HAP-1 (cell line): Measurements from ENCODE around the gene AKAP6.
A peak's percentile ranks its signal among the peaks of the same experiment; 100 is the strongest.

ENCODE experiments used
- DNase-seq, 2 experiments: peaks; one replicate each; pipeline ENCODE4 v3.0.0-alpha.2; 2016 to 2020; ENCODE audit warnings: low spot score in 2 of 2
- H3K27me3 ChIP-seq: fragments of 250-450 bp; sonication (Bioruptor Pico); 2 replicates; pipeline ENCODE4 v1.5.1; 2020; ENCODE audit warnings: low read depth, mild to moderate bottlenecking, moderate library complexity
- H3K36me3 ChIP-seq: fragments of 250-450 bp; sonication (Bioruptor Pico); replicated peaks from 2 replicates; pipeline ENCODE4 v1.5.1; 2020; ENCODE audit warnings: mild to moderate bottlenecking
- H3K4me1 ChIP-seq: fragments of 250-450 bp; sonication (Bioruptor Pico); 2 replicates; pipeline ENCODE4 v1.5.1; 2020; ENCODE audit warnings: mild to moderate bottlenecking
- H3K4me3 ChIP-seq: fragments of 250-450 bp; sonication (Bioruptor Pico); 2 replicates; pipeline ENCODE4 v1.5.1; 2020; ENCODE audit warnings: mild to moderate bottlenecking, moderate library complexity
- H3K9me3 ChIP-seq: fragments of 250-450 bp; sonication (Bioruptor Pico); 2 replicates; pipeline ENCODE4 v1.5.1; 2020; ENCODE audit warnings: mild to moderate bottlenecking, moderate library complexity
- in situ Hi-C: fragments of 300-500 bp; cut with MboI; formaldehyde crosslinking; loops from 3 replicates; pipeline ENCODE4 v1.14.3; 2020; ENCODE audit warnings: low sequenced_read_pairs, inconsistent platforms, mixed read lengths

The AKAP6 gene

DNA sequence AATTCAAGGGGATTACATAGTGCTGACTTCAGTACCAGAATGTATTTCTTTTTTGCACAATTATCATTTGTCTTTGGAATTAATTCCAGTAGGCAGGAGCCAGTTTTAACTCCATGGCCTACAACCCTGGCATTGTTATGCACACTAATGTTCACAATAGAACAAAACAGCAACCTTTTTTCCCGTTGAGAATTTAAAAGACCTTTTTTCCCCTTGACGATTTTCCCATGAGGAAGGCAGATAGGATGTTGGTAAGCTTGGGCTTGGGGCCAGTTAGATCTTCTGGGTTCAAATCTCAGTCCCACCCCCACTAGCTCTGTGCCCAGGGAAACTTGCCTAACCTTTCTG lies 13.7 kb downstream of the AKAP6 start:
- H3K27me3 ChIP-seq: no peaks in the 10 kb centered on the region
- H3K4me3 ChIP-seq: no peak overlapping the region
- H3K4me1 ChIP-seq: peaks cover 15% of the 10 kb centered on the region
- no peaks in the 10 kb centered on the region for H3K9me3 ChIP-seq
- peak; percentile 57 to 96 for DNase-seq
- in situ Hi-C loops: no loop called here
- no peaks in the 10 kb centered on the region for H3K36me3 ChIP-seq

GRCh38 chr14:32343926-32344430 lies 14.9 kb downstream of the AKAP6 start:
- DNase-seq: no peak
- in situ Hi-C loops: no loop called here

GRCh38 chr14:32345311-32345791 lies 16.3 kb downstream of the AKAP6 start:
- no peaks in the 10 kb centered on the region for H3K27me3 ChIP-seq
- H3K4me3 ChIP-seq: no peak overlapping the region
- in situ Hi-C loops: no loop called here
- no peaks in the 10 kb centered on the region for H3K36me3 ChIP-seq
- H3K9me3 ChIP-seq: no peaks in the 10 kb centered on the region
- peaks cover 15% of the 10 kb centered on the region for H3K4me1 ChIP-seq
- no peak for DNase-seq

More at GRCh38 chr14:32343926-32344430, 14.9 kb downstream of the AKAP6 start:
- Histone ChIP-seq H3K27me3 (no peaks in the 10 kb centered on the region), H3K36me3 (no peaks in the 10 kb centered on the region), H3K4me3 (no peak overlapping the region), H3K4me1 (peaks cover 15% of the 10 kb centered on the region), H3K9me3 (no peaks in the 10 kb centered on the region)

- H3K4me3 ChIP-seq: no peak overlapping the region
- H3K27me3 ChIP-seq: no peaks in the 10 kb centered on the region
- H3K36me3 ChIP-seq: no peaks in the 10 kb centered on the region
- no peaks in the 10 kb centered on the region for H3K4me1 ChIP-seq
- no peaks in the 10 kb centered on the region for H3K9me3 ChIP-seq
- DNase-seq: no peak
- in situ Hi-C loops: no loop called here
Measured at GRCh38 chr14:32349322-32349721, 20.2 kb downstream of the AKAP6 start.

DNA sequence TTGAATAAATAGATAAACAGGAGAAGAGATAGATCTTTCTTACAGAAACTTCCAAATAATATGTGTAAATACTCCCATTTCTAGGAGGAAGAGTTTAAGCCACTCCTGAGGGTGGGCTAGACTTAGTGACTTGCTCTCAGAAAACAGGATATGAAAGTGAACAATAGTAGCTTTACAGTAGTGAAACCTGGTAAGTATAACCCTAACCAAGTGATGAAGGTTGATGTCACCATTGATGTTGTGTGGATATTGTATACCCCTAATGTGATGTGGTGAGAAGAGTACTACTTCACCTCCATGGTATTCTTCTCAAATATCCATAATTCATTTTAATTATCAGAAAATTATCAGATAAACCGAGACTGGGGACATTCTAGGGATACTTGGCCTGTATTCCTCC lies 20.9 kb downstream of the AKAP6 start:
- H3K4me3 ChIP-seq: no peak overlapping the region
- in situ Hi-C loops: no loop called here
- no peaks in the 10 kb centered on the region for H3K4me1 ChIP-seq
- DNase-seq: no peak
- H3K9me3 ChIP-seq: no peaks in the 10 kb centered on the region
- no peaks in the 10 kb centered on the region for H3K36me3 ChIP-seq
- no peaks in the 10 kb centered on the region for H3K27me3 ChIP-seq

GRCh38 chr14:32352631-32353030 lies 23.5 kb downstream of the AKAP6 start:
- Histone ChIP-seq H3K36me3 (no peaks in the 10 kb centered on the region), H3K4me1 (no peaks in the 10 kb centered on the region), H3K9me3 (no peaks in the 10 kb centered on the region), H3K27me3 (no peaks in the 10 kb centered on the region), H3K4me3 (no peak overlapping the region)
- in situ Hi-C loops: no loop called here
- no peak for DNase-seq

DNA sequence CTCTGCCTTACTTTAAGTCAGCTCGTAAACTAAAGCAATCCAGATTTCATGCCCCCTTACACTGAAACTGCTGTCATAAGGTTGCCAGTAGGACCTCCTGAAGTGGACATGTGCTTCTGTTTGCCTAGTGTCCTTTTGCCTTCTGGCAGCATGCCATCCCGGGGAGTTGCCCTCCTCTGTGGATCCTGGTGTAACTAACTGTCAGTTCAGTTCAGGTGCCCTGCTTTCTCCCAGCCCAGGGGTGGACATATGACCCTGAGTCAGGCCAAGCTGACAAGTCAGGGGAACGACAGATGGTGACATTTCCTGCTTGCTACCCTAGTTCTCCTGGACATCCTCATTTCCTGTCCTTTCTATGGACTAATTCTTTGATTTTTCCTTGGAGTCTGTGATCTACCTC lies 25.6 kb downstream of the AKAP6 start:
- H3K9me3 ChIP-seq: no peaks in the 10 kb centered on the region
- no peaks in the 10 kb centered on the region for H3K36me3 ChIP-seq
- H3K27me3 ChIP-seq: no peaks in the 10 kb centered on the region
- no peak overlapping the region for H3K4me3 ChIP-seq
- peak in 1 of 2 experiments; percentile 20 for DNase-seq
- H3K4me1 ChIP-seq: no peaks in the 10 kb centered on the region
- in situ Hi-C loops: no loop called here

DNA sequence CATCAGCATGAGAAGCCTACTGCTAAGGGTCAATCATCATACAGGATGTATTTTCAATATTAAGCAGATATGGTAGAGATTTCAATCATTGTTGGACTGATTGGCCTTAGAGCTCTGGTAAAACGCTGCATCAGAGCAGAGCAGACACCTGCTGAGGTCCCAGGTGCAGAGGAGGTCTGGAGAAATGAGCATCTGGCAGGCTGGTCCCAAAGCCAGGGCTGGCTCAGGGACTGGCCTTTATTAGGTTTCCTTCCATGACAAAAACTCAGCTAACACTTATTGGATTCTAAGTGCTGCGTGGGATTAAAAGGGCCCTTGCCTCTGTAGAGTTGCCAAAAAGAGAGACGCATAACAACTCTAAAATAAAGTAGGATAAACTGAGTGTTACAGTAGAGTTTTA lies 29.7 kb downstream of the AKAP6 start:
- no peaks in the 10 kb centered on the region for H3K27me3 ChIP-seq
- H3K36me3 ChIP-seq: no peaks in the 10 kb centered on the region
- no peaks in the 10 kb centered on the region for H3K4me1 ChIP-seq
- in situ Hi-C loops: no loop called here
- H3K4me3 ChIP-seq: no peak overlapping the region
- no peaks in the 10 kb centered on the region for H3K9me3 ChIP-seq
- no peak for DNase-seq

DNA sequence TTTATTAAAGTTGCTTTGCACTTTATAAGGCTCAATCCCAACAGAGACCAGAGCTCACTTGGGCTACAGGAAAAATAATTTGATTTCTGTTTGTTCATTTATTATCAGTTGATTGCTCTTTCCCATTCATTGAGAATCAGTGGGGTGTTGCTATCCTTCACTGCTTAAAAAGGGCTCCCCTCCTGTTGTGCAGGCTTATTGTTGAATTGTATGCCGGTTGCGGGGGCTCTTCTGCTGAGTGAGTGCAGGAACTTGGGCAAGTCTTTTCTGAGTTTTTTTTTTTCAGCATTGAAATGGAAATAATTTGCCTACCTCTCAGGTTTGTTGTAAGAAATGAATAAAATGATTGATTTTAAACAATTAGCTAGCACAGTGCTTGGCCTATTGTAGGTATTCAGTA lies 32.6 kb downstream of the AKAP6 start:
- H3K4me1 ChIP-seq: no peaks in the 10 kb centered on the region
- in situ Hi-C loops: no loop called here
- DNase-seq: no peak
- H3K4me3 ChIP-seq: no peak overlapping the region
- no peaks in the 10 kb centered on the region for H3K27me3 ChIP-seq
- H3K9me3 ChIP-seq: no peaks in the 10 kb centered on the region
- H3K36me3 ChIP-seq: no peaks in the 10 kb centered on the region

GRCh38 chr14:32363761-32364160 lies 34.7 kb downstream of the AKAP6 start:
- no peaks in the 10 kb centered on the region for H3K9me3 ChIP-seq
- no peaks in the 10 kb centered on the region for H3K27me3 ChIP-seq
- no peak overlapping the region for H3K4me3 ChIP-seq
- H3K4me1 ChIP-seq: peaks cover 2% of the 10 kb centered on the region; the same call in 1 of the 2 replicates
- no peaks in the 10 kb centered on the region for H3K36me3 ChIP-seq
- no peak for DNase-seq
- in situ Hi-C loops: no loop called here

DNA sequence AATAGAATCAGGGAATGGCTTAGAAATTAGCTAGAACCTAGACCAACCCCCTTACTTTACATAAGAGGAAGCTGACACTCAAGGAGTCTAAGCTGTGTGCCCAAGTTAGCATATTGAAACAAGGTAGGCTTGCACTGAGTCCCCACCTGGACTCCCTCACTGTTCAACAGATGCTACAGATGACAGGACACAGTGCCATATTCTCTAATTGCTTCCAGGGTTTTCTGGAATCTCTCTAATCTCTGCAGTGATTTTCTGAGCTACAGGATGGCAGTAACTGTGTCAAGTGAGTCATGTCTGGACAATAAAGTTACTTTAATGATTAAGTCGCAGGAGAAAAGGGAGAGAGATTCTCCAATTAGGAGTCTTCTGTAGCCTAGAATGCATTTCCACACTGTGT lies 35.8 kb downstream of the AKAP6 start:
- Histone ChIP-seq H3K27me3 (no peaks in the 10 kb centered on the region), H3K4me3 (no peak overlapping the region), H3K36me3 (no peaks in the 10 kb centered on the region), H3K4me1 (peaks cover 2% of the 10 kb centered on the region; the same call in 1 of the 2 replicates), H3K9me3 (no peaks in the 10 kb centered on the region)
- in situ Hi-C loops: no loop called here
- DNase-seq: no peak

- no peak for DNase-seq
- Histone ChIP-seq H3K4me1 (peaks cover 2% of the 10 kb centered on the region; the same call in 1 of the 2 replicates), H3K9me3 (no peaks in the 10 kb centered on the region), H3K36me3 (no peaks in the 10 kb centered on the region), H3K4me3 (no peak overlapping the region), H3K27me3 (no peaks in the 10 kb centered on the region)
- in situ Hi-C loops: no loop called here
Measured at GRCh38 chr14:32366256-32366879, 37.3 kb downstream of the AKAP6 start.

GRCh38 chr14:32366986-32367385 lies 37.9 kb downstream of the AKAP6 start:
- no peaks in the 10 kb centered on the region for H3K36me3 ChIP-seq
- no peak overlapping the region for H3K4me3 ChIP-seq
- no peaks in the 10 kb centered on the region for H3K27me3 ChIP-seq
- no peaks in the 10 kb centered on the region for H3K9me3 ChIP-seq
- peak; percentile 24 to 39 for DNase-seq
- H3K4me1 ChIP-seq: peaks cover 2% of the 10 kb centered on the region; the same call in 1 of the 2 replicates
- in situ Hi-C loops: no loop called here

GRCh38 chr14:32367516-32367915 lies 38.4 kb downstream of the AKAP6 start:
- no peak for DNase-seq
- Histone ChIP-seq H3K4me1 (peaks cover 2% of the 10 kb centered on the region; the same call in 1 of the 2 replicates), H3K27me3 (no peaks in the 10 kb centered on the region), H3K4me3 (no peak overlapping the region), H3K9me3 (no peaks in the 10 kb centered on the region), H3K36me3 (no peaks in the 10 kb centered on the region)
- in situ Hi-C loops: no loop called here

- Histone ChIP-seq H3K4me3 (no peak overlapping the region), H3K27me3 (no peaks in the 10 kb centered on the region), H3K9me3 (no peaks in the 10 kb centered on the region), H3K4me1 (peaks cover 2% of the 10 kb centered on the region; the same call in 1 of the 2 replicates), H3K36me3 (no peaks in the 10 kb centered on the region)
- no peak for DNase-seq
- in situ Hi-C loops: no loop called here
Measured at GRCh38 chr14:32368107-32368506, 39.0 kb downstream of the AKAP6 start.
